SU-DHL-6 (cell line): Measurements from ENCODE around the gene OR13C2.

Experiments used
- H2AFZ ChIP-seq: fragments of 200-600 bp; sonication (generic); 2 replicates; pipeline ENCODE4 v1.6.1; 2014; ENCODE audit warnings: low read depth, mild to moderate bottlenecking, moderate library complexity, mixed read lengths, antibody characterized with exemption, low read length; ENCODE audit not compliant: severe bottlenecking
- H3F3A ChIP-seq: fragments of 200-600 bp; shearing (Covaris generic); 2 replicates; pipeline ENCODE4 v1.6.0; 2016; ENCODE audit warnings: antibody characterized with exemption, mild to moderate bottlenecking; ENCODE audit not compliant: insufficient read depth
- H3K27ac ChIP-seq: fragments of 200-600 bp; sonication (generic); 2 replicates; pipeline ENCODE4 v1.5.1; 2016; ENCODE audit warnings: low read depth, mild to moderate bottlenecking, low read length, moderate library complexity, mixed read lengths
- H3K27me3 ChIP-seq: fragments of 200-600 bp; sonication (generic), shearing (Covaris generic); 2 replicates; pipeline ENCODE4 v1.6.0; 2014; ENCODE audit warnings: mild to moderate bottlenecking, low read length
- H3K36me3 ChIP-seq: fragments of 200-600 bp; sonication (generic); 2 replicates; pipeline ENCODE4 v1.6.1; 2014; ENCODE audit warnings: mild to moderate bottlenecking, low read length, mixed read lengths
- H3K4me2 ChIP-seq: fragments of 300-600, 200-600 bp; shearing (Covaris generic), sonication (generic); 2 replicates; pipeline ENCODE4 v1.6.0; 2014; ENCODE audit warnings: low read length, low read depth, mild to moderate bottlenecking; ENCODE audit not compliant: poor library complexity, severe bottlenecking
- H3K4me3 ChIP-seq: fragments of 200-600 bp; sonication (generic); 2 replicates; pipeline ENCODE4 v1.5.1; 2014; ENCODE audit warnings: antibody characterized with exemption, low read length, mild to moderate bottlenecking, mixed read lengths; ENCODE audit not compliant: insufficient read depth, poor library complexity, severe bottlenecking
- H3K79me2 ChIP-seq: fragments of 200-600 bp; sonication (generic); 2 replicates; pipeline ENCODE4 v1.6.1; 2014; ENCODE audit warnings: mild to moderate bottlenecking, low read length, moderate library complexity; ENCODE audit not compliant: insufficient read depth
- H3K9ac ChIP-seq: fragments of 200-600 bp; sonication (generic); 2 replicates; pipeline ENCODE4 v1.7.0; 2014; ENCODE audit warnings: mild to moderate bottlenecking, low read length
- H3K9me2 ChIP-seq: fragments of 200-600 bp; sonication (generic); replicated peaks from 2 replicates; pipeline ENCODE4 v1.6.1; 2014; ENCODE audit warnings: low read length; ENCODE audit not compliant: insufficient read depth
- H3K9me3 ChIP-seq: fragments of 200-600 bp; sonication (generic); 2 replicates; pipeline ENCODE4 v1.6.1; 2014; ENCODE audit warnings: low read length, mixed read lengths; ENCODE audit not compliant: insufficient read depth
- H4K20me1 ChIP-seq: fragments of 200-600 bp; sonication (generic); 2 replicates; pipeline ENCODE4 v1.6.1; 2014; ENCODE audit warnings: low read depth, mild to moderate bottlenecking, antibody characterized with exemption, low read length, moderate library complexity, mixed read lengths
- CTCF ChIP-seq: fragments of 200-600 bp; sonication (generic); IDR thresholded peaks from one replicate; pipeline ENCODE4 v1.5.1; 2017; ENCODE audit warnings: antibody characterized with exemption, mild to moderate bottlenecking, low read length, moderate library complexity; ENCODE audit not compliant: insufficient read depth, poor library complexity, severe bottlenecking
- EZH2phosphoT487 ChIP-seq: fragments of 200-600 bp; sonication (generic), shearing (Covaris generic); conservative IDR thresholded peaks from 2 replicates; pipeline ENCODE4 v1.6.1; 2018; ENCODE audit warnings: mild to moderate bottlenecking, antibody characterized with exemption, low read length, moderate library complexity, mixed read lengths

OR13C2 gene

DNA sequence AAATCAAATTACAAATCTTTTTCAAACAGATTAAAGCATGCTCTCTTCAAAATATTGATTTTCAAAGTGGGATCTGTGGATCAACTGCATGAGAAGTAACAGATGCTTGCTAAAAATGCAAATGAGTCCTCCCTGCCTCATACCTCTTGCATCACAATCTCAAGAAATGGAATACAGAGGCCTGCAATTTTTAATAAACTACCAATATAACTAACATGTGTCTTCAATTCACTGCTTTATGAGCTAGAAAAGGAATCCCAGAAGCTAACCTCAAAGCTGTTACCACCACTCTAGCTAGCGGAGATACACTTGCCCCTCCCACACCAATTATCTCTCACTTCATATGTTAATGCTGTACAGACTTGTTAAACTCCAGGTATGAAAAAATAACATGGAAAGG is 15.8 kb downstream of the OR13C2 start:
- no peak for TF ChIP-seq CTCF
- TF ChIP-seq EZH2phosphoT487 = no peak
- H3K9me3 ChIP-seq = no peaks in the 10 kb centered on the region
- no peak overlapping the region for H3K27ac ChIP-seq
- no peaks in the 10 kb centered on the region for H3K9me2 ChIP-seq
- no peak overlapping the region for H2AFZ ChIP-seq
- H3K9ac ChIP-seq = no peak overlapping the region
- H3K4me2 ChIP-seq = no peak overlapping the region
- H3K79me2 ChIP-seq = no peaks in the 10 kb centered on the region
- no peak overlapping the region for H3K4me3 ChIP-seq
- no peaks in the 10 kb centered on the region for H3K36me3 ChIP-seq
- no peaks in the 10 kb centered on the region for H4K20me1 ChIP-seq
- no peaks in the 10 kb centered on the region for H3F3A ChIP-seq
- no peaks in the 10 kb centered on the region for H3K27me3 ChIP-seq

GRCh38 chr9:104586496-104587180 is 18.8 kb downstream of the OR13C2 start:
- H4K20me1 ChIP-seq = no peaks in the 10 kb centered on the region
- no peak overlapping the region for H3K4me3 ChIP-seq
- no peak overlapping the region for H3K4me2 ChIP-seq
- no peak overlapping the region for H3K27ac ChIP-seq
- H3K27me3 ChIP-seq = no peaks in the 10 kb centered on the region
- no peaks in the 10 kb centered on the region for H3K9me2 ChIP-seq
- TF ChIP-seq EZH2phosphoT487 = no peak
- no peak for TF ChIP-seq CTCF
- no peaks in the 10 kb centered on the region for H3K79me2 ChIP-seq
- no peak overlapping the region for H2AFZ ChIP-seq
- H3K9ac ChIP-seq = no peak overlapping the region
- no peaks in the 10 kb centered on the region for H3F3A ChIP-seq
- H3K36me3 ChIP-seq = no peaks in the 10 kb centered on the region
- H3K9me3 ChIP-seq = no peaks in the 10 kb centered on the region

GRCh38 chr9:104580562-104580961 is 24.9 kb downstream of the OR13C2 start:
- H3F3A ChIP-seq = no peaks in the 10 kb centered on the region
- no peak overlapping the region for H3K9ac ChIP-seq
- H3K27me3 ChIP-seq = no peaks in the 10 kb centered on the region
- no peaks in the 10 kb centered on the region for H4K20me1 ChIP-seq
- no peaks in the 10 kb centered on the region for H3K79me2 ChIP-seq
- no peaks in the 10 kb centered on the region for H3K36me3 ChIP-seq
- H2AFZ ChIP-seq = no peak overlapping the region
- no peak overlapping the region for H3K4me3 ChIP-seq
- H3K27ac ChIP-seq = no peak overlapping the region
- no peaks in the 10 kb centered on the region for H3K9me3 ChIP-seq
- no peaks in the 10 kb centered on the region for H3K9me2 ChIP-seq
- no peak for TF ChIP-seq CTCF
- TF ChIP-seq EZH2phosphoT487 = no peak
- H3K4me2 ChIP-seq = no peak overlapping the region
